ENCODE measurements around the gene LSM14A.
"Not testable (repeated sequence)": the region's sequence is repeated elsewhere in the genome, so short reads cannot be mapped to it uniquely, and the experiment has no call there.

LSM14A gene

DNA sequence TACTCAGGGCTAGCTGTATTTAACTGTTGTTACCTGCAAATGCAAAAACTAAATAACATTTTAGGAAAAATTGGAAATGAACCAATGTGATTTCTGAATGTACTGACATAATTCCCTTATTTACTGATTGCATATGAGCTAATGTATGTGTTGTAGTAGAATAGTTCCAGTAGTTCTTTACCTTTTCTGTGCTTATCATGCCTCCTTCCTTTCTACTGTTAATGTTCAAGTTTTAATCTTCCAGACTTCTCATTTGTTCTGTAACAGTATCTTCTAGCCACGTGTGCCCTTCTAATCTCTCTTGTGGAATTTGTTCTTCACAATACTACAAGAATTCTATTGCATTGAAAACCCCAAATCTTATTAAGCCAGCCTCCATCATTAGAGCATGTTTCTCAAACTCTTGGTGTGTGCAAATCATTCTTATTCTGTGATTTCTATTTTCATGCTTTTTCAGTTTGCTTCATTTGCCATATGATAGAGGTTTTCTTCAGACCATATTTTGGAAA is 17.7 kb downstream of the LSM14A start:
- DNase-seq (ENCODE audit: low spot score), result no peak
- no peak for FAIRE-seq

DNA sequence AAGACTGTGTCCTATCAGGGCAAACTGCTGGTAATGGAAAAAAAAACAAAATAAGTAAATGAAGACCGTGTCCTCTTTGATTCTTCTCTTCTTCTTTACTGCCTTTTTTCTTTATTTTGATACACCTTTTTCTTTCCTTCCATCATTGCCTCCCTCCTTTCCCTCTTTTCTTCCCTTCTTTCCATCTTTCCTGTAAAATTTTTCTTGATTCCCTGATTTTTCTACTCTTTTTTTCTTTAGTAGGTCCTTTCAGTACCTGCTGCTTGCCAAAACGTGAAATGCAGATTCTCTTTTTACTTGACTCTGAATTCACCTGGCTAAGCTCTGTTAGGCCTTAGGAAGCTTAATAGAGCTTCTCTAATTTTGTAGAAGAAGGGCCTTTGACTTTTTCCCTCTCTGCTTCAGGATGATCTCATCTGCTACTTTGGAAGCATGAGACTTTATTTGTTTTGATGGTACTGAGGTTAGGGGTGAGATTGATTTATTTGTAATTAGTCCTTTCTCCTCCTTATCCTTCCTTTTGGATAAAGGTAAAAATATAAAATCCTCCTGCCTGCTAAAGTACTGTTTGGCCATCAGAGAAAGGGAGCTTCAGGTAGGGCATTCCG is 19.2 kb downstream of the LSM14A start:
- DNase-seq (ENCODE audit: low spot score), result no peak
- FAIRE-seq, result no peak

DNA sequence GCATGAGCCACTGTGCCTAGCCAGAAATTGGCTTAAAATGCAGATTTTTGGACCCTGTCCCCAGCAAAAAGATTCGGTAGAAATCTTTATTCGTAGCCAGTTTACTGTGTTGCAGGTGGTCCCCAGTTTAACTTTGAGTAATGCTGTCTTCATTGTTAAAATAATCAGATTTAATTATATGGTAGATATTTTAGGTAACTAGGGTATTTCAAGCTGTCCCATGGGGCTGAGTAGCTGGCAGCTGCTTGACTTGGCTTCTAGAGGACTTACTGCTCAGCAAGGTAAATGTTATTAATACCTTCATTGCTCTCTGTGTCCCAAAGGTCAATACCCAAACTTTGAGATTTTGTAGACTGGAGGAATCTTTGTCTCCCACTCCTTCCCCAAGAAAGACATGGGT is 21.1 kb downstream of the LSM14A start:
- no peak for FAIRE-seq
- DNase-seq (ENCODE audit: low spot score), result no peak

DNA sequence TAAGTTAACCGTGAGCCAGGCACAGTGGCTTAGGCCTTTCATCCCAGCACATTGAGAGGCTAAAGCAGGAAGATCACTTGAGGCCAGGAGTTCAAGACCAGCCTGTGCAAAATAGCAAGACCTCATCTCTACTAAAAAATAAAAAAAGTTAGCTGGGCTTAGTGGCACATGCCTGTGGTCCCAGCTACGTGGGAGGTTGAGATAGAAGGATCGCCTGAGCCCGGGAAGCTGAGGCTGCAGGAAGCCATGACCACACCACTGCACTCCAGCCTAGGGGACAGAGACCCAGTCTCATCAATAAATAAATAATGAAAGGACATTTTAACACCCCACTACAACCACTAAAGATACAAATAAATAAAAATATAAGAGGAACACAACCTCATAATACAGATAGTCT is 21.6 kb downstream of the LSM14A start:
- DNase-seq (ENCODE audit: low spot score), result no peak
- FAIRE-seq, result no peak

DNA sequence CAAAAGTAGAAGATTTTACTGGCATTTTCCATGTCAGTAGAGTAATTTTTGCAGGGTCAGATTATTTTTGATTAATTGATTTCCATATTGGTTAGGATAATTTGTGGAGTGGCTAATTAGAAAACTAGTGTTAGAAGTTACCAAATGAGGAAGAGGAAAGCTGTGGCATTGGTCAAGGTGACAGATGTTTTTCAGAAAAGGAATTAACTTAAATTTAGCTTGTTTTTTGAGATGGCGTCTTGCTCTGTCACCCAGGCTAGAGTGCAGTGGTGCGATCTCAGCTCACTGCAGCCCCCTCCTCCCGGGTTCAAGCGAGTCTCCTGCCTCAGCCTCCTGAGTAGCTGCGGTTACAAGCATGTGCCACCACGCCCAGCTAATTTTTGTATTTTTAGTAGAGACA is 28.8 kb downstream of the LSM14A start:
- DNase-seq (ENCODE audit: low spot score) (no peak), FAIRE-seq (no peak)

DNA sequence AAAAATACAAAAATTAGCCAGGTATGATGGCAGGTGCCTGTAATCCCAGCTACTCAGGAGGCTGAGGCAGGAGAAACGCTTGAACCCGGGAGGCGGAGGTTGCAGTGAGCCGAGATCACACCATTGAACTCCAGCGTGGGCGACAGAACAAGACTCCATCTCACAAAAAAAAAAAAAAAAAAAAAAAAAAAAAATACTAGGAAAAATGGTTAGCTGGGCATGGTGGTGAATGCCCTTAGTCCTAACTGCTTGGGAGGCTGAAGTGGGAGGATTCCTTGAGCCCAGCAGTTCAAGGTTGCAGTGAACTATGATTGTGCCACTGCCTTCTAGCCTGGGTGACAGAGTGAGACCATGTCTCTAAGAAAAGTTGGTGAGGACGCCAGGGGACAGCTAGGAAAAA is 33.0 kb downstream of the LSM14A start:
- not testable (repeated sequence) for DNase-seq (ENCODE audit: low spot score); FAIRE-seq

DNA sequence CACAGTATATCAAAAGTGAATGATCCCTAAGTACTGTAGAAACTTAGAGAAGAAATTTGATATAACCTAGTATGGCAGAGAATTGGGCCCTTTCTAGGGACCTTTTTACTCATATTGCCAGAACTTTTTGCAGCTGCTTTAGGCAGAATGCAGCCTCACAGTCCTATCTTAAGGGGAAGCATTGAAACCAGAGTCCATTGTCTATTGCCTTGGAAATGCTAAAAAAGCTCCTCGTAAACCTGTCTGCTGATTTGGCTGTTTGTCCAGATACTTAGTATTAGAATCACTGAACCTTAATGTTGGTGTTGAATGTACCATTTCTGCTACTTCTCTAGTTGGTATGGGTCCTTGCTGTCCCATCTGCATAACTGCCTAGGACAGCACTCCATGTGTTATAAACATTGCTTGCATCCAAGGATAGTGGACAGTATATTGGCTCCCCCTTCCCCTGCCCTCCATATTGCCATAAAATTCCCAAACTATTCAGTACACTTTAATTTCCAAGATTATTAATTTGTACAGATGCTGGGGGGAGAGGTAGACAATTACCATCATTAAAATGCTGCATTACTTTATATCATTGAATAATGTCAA is 36.1 kb downstream of the LSM14A start:
- FAIRE-seq (no peak), DNase-seq (ENCODE audit: low spot score) (no peak)

DNA sequence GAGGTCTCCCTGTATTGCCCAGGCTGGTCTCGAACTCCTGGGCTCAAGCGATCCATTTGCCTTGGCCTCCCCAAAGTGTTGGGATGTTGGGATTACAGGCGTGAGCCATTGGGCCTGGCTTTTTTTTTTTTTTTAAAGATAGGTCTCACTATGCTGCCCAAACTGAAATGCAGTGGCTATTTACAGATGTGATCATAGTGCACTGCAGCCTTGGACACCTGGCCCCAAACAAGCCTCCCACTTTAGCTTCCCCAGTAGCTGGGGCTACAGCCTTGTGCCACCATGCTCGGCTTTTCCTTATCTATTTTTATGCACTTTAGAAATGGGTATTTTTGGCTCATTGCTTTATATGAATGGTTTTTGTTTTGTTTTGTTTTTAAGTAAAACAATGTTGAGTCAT is 37.4 kb downstream of the LSM14A start:
- no peak for DNase-seq (ENCODE audit: low spot score)

DNA sequence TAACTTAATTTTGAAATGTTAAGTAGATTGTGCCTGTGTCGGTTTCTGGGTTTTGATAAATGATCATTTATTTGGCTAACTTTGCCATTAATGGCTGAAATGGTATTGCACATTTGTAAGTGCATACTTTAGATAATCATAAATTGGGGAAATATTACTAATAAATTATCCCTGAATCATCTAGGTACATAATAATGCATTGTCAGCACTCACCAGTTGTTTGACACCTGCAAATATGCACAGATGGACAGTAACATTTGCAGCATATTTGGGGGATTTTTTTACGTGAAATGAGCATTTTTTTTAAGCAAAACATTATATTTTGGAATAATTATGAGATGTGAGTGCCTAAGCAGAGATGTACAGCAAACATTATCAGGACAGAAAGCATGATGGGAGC is 41.0 kb downstream of the LSM14A start:
- DNase-seq (ENCODE audit: low spot score) (no peak), FAIRE-seq (no peak)

More for the DNA sequence above, 37.4 kb downstream of the LSM14A start:
- no peak for FAIRE-seq

DNA sequence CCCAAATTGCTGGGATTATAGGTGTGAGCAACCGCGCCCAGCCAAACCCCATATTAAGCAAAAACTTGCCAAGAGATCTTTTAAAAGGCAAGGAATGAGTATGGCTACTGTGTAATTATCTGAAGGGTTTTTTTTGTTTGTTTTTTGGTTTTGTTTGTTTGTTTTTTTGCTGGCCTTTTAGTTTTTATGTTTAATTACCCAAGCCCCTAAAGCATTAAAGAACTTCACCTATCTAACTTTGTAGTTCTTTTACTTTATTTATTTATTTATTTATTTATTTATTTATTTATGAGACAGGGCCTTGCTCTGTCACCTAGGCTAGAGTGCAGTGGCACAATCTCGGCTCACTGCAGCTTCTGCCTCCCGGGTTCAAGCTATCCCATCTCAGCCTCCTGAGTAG is 41.7 kb downstream of the LSM14A start:
- DNase-seq (ENCODE audit: low spot score), result no peak
- FAIRE-seq, result no peak

DNA sequence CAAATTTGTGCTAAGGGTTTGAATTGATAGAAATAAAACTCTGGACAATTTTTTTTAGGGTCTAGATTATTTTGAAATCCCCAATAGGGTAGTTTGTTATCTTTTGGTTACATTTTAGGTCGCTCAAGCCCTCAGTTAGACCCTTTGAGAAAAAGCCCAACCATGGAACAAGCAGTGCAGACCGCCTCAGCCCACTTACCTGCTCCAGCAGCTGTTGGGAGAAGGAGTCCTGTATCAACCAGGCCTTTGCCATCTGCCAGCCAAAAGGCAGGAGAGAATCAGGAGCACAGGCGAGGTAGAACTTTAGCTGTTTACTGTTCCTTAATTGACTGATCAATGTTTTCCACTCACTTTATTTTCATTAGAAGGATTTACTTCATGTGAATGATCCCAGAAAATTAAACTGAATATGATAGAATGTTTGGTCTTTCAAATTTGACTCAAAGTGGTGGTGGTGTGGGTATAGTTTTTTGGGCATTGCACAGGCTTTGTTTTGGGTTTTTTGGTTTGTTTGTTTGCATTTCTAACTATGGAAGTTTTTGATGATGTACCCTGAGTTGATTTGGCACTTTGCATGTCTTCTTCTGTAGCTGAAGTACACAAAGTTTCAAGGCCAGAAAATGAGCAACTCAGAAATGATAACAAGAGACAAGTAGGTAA is 42.8 kb downstream of the LSM14A start:
- FAIRE-seq, result no peak
- no peak for DNase-seq (ENCODE audit: low spot score)

DNA sequence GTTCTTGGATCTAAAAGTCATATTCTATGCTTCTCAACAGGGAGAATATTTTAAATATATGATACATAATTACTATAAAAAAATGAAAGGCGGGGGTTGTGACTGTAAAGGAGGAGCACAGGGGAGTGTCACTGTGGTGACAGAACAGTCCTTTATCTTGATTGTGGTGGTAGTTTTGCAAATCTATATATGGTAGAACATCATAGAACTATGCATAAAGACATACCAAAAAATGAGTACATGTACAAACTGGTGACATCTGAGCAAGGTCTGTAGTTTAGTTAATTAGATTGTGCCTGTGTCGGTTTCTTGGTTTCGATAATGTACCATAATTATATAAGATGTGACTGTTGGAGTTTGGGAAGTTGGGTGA is 43.3 kb downstream of the LSM14A start:
- FAIRE-seq, result no peak
- DNase-seq (ENCODE audit: low spot score), result no peak

DNA sequence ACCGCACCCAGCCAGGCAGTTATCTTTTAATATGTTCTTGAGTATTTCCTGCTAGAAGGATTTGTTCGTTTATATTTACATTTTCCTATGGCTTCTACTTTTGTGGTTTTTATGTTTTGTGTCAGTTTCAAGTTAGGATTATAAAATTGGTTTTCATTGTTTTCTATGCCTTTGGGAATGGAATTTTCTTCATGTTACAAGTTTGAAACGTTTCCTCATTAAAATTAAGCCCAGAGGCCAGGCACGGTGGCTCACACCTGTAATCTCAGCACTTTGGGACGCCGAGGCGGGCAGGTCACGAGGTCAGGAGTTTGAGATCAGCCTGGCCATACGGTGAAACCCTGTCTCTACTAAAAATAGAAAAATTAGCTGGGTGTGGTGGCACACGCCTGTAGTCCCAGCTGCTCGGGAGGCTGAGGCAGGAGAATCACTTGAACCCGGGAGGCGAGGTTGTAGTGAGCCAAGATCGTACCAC is 44.5 kb downstream of the LSM14A start:
- not testable (repeated sequence) for DNase-seq (ENCODE audit: low spot score); FAIRE-seq

DNA sequence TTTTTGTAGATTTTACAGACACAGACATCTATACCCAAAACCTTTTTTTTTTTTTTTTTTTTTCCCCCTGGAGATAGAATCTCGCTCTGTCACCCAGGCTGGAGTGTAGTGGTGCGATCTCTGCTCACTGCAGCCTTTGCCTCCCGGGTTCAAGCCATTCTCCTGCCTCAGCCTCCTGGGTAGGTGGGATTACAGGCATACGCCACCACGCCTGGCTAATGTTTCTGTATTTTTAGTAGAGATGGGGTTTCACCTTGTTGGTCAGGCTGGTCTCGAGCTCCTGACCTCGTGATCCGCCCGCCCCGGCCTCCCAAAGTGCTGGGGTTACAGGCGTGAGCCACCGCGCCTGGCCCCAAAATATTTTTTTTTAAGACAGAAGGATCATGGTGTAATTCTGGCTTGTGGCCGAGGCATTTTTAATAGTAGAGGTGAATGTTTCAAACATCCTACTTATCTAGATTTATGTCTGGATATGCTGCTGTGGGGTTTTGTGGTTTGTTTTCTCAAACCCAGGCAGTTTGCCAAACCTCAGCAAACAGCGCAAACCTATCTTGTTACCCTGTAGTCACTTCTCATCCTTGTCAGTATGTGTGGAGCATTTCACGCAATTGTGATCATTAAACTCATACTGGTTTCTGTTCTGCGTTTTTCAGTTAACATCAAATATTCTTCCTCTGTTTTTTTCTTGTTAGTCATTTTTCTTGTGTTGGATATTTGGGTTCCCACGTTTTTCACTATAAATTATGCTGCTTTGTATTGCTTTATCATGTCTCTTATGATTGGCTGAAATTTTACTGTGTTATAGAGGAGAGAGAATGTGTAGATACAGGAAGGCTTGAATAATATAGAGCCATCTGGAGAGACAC is 45.9 kb downstream of the LSM14A start:
- DNase-seq (ENCODE audit: low spot score) (peak; percentile 88), FAIRE-seq (peak; percentile 97)

DNA sequence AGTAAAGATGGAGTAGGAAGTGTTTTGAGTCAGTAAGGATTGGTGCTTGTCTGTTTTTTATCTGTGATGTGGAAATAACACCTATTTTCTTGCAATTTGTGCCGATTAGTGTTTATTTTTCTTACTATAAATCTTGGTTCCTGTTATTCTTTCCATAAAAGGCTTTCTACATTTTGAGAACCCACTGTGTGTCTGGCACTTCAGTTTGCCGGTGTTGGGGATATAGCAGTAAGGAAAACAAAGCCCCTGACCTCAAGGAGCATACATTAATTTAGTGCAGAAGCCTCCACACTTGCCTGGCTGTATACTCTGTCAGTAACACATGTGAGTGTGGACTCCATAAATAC is 46.5 kb downstream of the LSM14A start:
- DNase-seq (ENCODE audit: low spot score) (no peak), FAIRE-seq (no peak)

DNA sequence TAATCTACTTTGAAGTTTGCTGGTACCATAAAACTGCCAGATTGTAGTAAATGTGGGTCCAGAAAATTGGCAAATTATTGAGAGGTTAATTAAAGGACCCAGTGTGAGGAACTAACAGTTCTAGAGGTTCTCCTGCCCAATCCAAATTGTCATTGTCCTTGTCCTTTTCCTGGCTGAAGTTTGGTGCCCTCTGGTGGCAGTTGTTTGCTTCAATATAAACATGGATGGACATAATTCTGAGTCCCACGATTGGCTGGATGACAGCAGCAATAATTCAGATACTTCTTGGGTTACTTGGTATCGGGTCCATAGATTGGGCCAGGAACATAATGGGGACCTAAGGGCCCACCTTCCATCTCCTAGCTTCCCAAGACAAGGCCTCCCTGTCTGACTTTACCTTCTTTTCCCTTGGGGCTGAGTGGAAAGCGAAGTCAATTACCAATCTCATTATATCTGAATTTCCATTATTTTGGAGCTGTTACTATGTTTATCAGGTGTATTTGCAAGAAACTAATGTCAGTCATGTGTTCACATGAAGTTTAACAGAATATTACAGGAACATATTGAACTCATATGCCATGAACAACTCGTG is 48.3 kb downstream of the LSM14A start:
- FAIRE-seq, result no peak
- DNase-seq (ENCODE audit: low spot score), result no peak

DNA sequence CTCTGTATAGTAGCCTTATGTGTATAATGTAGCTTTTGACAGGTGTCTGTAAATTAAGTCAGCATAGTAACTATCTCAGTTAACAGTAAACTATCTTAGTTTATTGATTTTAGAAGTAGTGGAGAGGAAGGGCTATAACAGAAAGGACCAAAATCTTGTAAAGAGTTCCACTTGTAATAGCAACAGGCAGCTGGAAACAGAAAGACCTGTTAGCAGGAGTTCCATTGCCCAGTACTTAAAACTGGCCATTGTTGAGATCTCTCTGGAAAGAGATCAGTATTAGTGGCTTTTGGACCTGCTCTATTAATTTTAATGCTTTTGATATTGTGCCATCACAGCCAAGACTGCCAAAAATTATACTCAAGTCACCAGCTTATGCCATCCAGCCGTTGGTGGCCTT is 50.1 kb downstream of the LSM14A start:
- FAIRE-seq, result no peak
- no peak for DNase-seq (ENCODE audit: low spot score)

DNA sequence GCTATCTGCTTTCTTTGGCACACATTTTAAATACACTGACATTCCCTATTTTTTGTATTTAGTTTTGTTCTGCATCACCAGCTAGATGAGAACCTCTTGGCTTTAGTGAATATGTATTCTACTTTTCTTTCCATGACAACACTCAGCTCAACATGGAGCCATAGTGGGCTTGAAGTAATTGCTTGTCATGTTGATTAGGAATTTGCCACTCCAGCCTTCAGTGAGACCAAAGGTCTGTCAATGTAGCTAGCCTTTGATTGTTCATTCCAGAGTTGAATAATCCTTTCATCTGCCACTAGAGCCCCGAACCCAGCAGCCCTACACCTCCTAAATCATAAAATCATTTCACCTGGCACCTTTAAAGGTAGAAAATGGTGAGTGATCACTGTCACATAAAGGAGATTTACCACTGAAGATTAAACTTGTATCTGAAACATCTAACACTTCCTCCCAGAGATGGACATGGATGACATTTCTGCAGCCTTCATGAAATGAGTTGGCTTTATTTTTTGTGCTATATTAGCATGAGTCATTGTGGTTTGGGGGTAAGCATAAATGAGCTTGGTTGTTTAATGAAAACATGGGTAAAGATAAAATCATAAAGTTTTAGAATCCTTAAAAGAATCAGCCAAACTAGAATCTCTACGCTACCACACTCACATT is 52.8 kb downstream of the LSM14A start:
- no peak for DNase-seq (ENCODE audit: low spot score)
- FAIRE-seq, result no peak

DNA sequence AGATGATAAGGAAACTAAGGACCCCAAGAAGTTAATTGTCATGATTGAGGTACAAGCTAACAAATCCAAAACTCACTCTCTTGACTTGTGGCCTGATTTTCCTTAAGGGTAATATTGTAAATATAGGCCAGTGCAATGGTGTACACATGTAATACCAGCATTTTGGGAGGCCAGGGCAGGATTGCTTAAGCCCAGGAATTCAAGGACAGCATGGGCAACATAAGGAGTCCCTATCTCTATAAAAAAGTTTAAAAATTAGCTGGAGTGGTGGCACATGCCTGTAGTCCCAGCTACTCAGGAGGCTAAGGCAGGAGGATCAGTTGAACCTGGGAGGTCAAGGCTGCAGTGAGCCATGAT is 53.3 kb downstream of the LSM14A start:
- FAIRE-seq (no peak), DNase-seq (ENCODE audit: low spot score) (no peak)

DNA sequence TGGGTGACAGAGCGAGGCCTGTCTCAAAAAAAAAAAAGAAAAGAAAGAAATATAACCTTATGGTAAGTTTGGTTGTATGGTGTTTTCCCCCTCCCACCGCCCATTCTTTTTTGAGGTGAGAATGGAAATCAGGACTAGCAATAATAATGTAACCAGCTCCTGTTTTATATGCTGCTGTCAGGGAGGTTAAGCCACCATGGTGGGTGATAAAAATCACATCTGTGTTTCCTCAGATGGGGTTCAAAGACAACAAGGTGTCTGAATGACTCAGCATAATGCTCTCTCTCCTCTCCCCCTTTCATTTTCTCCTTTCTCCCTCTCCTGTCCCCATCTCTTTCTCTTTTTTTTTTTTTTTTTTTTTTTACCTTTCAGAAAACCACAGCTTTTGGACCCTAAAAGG is 53.7 kb downstream of the LSM14A start:
- FAIRE-seq (no peak), DNase-seq (ENCODE audit: low spot score) (no peak)

DNA sequence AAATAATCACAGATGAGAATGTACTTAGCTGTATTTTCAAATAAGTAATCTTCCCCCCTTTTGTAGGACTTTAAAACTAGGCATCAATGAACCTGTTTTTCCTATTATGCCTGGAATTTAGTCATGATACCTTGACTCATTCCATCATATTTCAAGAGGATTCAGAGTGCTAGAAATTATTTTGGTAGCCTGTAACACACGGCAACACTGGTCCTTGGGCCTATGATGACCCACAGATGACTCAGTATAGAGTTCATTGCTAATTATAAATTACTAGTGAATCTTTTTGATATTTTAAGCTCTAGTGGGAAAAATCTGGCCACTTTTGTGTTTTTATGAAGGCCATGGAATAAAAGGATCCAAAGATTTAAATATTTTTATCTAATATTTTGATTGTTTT is 56.0 kb downstream of the LSM14A start:
- DNase-seq (ENCODE audit: low spot score), result no peak
- FAIRE-seq, result no peak
